ENCODE data around the gene RCSD1.
"Not testable (repeated sequence)": the region's sequence is repeated elsewhere in the genome, so short reads cannot be mapped to it uniquely, and the experiment has no call there.

Gene RCSD1

DNA sequence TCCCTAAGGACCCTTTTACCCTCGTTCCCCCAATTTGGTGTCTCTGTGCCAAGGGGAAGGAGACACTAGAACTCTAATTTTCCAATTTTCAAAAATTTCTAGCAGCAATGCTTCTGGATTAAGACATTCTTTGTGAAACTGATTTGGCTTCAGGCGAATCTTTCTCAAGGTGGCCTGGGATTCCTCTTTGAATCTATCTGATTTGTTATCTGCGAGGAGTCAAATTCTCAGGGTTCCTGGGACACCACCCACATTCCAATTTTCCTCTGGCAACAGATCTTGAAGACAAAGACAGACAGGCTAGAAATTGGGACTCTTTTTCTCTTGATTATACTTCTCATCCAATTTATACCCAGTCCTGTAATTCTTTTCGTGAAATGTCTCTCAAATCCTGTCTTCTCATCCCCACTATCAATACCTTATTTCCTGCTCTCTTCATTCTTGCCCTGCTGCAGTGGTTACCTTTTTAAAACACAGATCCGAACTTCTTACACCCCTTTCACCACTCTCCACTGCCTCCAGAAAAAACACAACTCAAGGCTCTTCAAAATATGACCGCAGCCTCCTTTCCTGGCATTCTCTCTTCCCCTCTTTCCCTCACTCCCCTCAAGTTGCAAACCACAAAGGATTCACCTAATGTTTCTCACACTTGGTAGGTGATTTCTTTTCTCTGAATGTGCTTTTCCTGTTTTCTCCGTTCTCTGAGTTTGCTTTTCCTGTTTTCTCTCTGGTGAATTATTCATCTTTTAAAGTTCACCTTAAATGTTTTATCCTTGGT is 89.1 kb downstream of the RCSD1 start:
- DNase-seq: no peak

DNA sequence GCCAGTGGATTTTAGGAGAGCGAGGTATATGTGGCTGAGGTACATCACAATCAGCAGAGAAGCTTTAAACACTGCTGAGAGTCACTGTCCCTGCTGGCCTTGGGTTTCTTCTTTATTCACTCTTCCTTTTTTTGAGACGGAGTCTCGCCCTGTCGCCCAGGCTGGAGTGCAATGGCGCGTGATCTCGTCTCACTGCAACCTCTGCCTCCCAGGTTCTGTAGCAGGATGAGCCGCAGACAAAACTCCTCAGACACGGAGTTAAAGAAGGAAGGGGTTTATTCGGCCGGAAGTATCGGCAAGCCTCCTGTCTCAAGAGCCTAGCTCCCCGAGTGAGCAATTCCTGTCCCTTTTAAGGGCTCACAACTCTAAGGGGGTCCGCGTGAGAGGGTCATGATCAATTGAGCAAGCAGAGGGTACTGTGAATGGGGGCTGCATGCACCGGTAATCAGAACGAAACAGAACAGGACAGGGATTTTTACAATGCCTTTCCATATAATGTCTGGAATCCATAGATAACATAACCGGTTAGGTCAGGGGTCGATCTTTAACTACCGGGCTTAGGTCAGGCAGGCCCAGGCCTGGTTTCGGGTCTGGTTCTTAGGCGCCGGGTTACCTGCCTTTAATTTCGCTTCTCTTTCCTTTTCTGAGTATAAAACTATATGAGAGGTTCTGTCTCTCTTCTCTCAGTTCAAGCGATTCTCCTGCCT is 89.8 kb downstream of the RCSD1 start:
- not testable (repeated sequence) for DNase-seq

DNA sequence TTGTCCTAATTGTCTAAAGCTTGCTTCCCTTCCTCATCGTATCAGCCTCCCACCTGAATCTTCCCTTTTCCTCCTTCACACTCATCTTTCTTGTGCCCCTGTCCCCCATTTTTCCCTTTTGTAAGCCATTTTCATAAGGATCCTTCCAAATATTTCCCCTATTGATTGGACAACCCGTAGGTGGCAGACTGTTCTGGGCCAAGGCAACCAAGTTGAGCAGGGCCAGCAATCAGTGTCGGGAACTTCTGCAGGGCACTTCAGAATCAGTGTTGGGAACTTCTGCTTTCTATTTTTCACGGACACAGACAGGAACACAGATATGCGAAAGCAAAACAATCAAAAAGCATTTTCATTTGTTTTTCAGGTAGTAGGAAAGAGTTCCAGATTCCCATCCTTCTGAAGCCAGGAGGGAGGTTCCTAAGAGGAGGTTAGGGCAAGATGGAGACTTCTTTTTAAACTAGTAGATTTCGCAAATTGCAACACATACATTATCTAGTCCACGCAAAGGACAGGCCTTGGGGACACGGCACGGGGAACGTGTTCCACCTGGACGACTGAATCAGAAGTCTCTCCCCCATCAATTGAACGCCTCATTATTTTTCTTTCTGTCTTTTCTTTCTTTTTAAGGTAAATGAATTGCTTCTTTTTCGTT is 91.1 kb downstream of the RCSD1 start:
- no peak for DNase-seq

- peak; percentile 80 for DNase-seq
Measured at GRCh38 chr1:167721617-167722151, 91.7 kb downstream of the RCSD1 start, which contains the start of gene MPZL1. TSS of gene MPZL1 (plus strand) at chr1:167721982. CDS start at chr1:167722152, 170 bp downstream.

DNA sequence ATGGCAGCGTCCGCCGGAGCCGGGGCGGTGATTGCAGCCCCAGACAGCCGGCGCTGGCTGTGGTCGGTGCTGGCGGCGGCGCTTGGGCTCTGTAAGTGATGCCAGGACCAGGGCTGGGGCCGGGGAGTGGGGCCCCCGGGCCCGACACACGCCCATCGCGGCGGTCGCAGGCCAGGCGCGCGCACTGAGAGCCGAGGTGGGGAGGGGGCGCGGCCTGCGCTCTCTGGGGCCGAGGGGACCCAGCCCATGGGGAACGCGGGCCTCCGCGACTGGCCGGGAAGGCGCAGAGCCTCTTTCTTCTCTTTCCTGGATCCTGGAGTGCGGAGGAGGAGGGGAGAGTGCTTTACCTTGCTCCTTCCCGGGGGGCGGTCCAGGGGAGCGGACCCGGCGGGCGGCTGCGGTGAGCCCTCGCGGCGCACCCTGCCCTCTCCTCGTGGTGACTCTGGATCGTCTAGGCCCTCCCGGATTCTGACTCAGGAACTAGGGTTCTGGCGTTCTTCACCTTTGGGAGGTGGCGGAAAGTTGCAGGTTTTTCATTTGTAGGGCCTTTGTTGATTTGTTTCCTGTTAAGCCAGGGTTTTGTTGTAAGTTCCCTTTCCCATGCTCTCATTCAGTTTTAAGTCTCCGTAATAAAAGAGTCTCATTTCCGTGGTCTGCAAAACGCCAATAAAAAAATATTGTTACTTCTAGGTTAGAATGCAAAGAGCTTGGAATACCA is 92.3 kb downstream of the RCSD1 start:
- DNase-seq: peak; percentile 30

GRCh38 chr1:167722870-167723251 is 92.8 kb downstream of the RCSD1 start:
- no peak for DNase-seq

GRCh38 chr1:167723707-167724323 is 93.8 kb downstream of the RCSD1 start:
- no peak for DNase-seq

GRCh38 chr1:167726008-167726407 is 96.0 kb downstream of the RCSD1 start:
- no peak for DNase-seq

DNA sequence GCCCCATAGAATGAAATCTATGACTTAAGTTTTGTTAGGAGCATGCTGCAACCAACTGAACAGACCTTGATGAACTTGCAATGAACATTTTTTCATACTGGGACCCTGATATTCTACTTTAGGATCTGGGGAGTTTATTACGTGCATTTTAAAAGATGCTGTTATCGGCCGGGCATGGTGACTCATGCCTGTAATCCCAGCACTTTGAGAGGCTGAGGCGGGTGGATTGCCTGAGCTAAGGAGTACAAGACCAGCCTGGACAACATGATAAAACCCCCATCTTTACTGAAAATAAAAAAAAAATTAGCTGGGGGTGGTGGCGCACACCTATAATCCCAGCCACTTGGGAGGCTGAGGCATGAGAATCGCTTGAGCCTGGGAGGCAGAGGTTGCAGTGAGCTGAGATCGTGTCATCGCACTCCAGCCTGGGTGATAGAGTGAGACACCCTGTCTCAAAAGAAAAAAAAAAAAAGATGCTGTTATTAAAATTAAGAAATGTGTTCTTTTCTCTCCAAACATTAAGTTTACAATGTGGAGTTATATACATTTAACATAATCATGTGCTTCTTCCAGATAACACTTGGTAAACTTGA is 98.9 kb downstream of the RCSD1 start:
- DNase-seq: no peak

DNA sequence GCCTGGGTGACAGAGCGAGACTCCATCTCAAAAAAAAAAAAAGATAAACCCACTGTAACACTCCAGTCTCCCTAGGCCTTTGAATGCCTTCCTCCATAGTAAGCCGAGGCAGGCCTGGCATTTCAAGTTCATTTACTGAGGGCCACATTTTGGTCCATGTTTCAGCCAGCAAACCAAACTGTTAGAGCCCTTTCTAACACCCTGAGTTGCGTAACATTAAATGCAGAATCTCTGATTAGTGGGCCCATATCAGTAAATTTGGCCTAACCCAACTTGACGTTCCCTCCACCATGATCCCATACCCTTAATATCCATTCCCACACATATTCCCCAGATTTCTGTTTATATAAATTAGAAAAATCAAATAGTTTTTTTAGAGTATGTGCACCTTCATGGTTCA is 104.2 kb downstream of the RCSD1 start:
- no peak for DNase-seq

- DNase-seq: no peak
Measured at GRCh38 chr1:167734841-167735240, 104.8 kb downstream of the RCSD1 start.

- no peak for DNase-seq
Measured at GRCh38 chr1:167737169-167737568, 107.1 kb downstream of the RCSD1 start.

- DNase-seq: no peak
Measured at GRCh38 chr1:167738158-167738557, 108.1 kb downstream of the RCSD1 start.

DNA sequence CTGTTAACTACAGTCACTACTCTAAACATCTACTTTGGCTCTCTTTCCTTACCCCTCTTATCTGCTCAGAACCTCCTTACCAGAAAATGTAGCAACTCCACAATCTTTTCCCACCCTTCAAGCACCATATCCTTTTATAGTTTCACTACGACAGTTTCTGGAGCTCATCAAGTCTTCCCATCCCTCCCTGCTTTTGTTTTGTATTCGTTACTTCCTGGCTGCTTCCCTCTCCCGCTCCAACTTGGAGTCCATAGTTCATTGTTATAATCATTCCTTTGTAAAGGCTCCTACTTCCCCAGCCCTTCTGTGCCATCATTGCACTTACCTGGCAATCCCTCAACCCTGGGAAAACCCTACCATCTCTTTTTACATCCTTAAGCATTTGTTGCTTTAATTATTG is 109.7 kb downstream of the RCSD1 start:
- no peak for DNase-seq

DNA sequence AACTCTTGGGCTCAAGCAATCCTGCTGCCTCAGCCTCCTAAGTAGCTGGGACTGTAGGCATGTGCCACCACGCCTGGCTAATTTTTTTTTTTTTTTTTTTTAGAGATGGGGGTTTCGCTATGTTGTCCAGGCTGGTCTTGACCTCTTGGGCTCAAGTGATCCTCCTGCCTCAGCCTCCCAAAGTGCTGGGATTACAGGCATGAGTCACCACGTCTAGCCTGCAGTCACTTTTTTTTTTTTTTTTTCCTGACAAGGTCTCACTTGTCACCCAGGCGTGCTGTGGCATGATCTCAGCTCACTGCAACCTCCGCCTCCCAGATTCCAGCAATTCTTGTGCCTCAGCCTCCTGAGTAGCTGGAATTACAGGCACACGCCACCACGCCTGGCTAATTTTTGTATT is 111.1 kb downstream of the RCSD1 start:
- DNase-seq: not testable (repeated sequence)

DNA sequence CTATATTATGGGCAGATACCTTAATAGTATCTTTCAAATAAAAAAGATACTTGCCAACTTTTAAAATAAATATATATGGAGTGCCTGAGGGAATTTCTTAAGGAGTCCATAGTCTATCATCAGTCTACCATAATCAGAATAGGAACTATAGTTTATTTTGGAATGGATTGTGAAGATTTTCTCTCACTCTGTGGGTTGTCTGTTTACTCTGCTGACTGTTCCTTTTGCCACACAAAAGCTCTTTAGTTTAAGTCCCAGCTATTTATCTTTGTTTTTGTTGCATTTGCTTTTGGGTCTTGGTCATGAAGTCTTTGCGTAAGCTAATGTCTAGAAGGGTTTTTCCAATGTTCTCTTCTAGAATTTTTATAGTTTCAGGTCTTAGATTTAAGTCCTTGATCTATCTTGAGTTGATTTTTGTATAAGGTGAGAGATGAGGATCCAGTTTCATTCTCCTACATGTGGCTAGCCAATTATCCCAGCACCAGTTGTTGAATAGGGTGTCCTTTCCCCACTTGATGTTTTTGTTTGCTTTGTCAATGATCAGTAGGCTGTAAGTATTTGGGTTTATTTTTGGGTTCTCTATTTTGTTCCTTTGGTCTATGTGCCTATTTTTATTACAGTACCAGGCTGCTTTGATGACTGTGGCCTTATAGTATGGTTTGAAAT is 112.5 kb downstream of the RCSD1 start:
- DNase-seq: not testable (repeated sequence)

GRCh38 chr1:167744901-167745300 is 114.9 kb downstream of the RCSD1 start:
- no peak for DNase-seq

GRCh38 chr1:167746013-167746672 is 116.1 kb downstream of the RCSD1 start:
- DNase-seq: no peak

- no peak for DNase-seq
Measured at GRCh38 chr1:167746988-167747655, 117.1 kb downstream of the RCSD1 start.

GRCh38 chr1:167747988-167748387 is 118.0 kb downstream of the RCSD1 start:
- DNase-seq: no peak

Data from NCI-H2107 (cell line).